NCI-H524 (cell line): ENCODE results near the gene SZRD1.
"Not testable (repeated sequence)": the region's sequence is repeated elsewhere in the genome, so short reads cannot be mapped to it uniquely, and the experiment has no call there.

Experiments used
- DNase-seq, 2 experiments: peaks; one replicate each; lab custom pipeline; 2025; lab: John Stamatoyannopoulos, UW

The SZRD1 gene

DNA sequence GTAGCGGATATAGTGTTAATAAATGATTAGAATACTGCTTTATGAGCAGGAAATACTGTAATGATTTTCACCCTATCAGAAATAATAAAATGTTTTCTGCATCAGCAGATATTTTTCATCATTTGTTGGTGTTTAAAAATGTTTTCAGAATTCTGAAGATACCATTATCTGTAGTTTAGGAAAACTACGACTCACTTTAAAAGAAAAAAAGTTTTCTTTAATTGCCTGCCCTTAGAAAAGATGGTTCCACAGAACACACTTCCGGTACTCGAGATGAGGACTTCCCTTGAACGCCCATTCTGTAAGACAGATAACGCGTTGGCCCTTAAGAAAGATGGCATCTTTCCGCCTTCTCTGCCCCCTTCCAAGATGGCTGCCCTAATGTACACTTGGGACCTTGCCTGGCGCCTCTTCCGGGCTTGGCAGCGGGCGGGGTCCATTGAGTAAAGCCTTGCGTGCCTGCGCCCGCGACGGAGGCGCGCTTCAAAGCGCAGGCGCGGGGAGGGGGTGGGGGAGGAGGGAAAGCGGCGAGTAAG is at the start of gene SZRD1:
Gene SZRD1 (plus strand): TSS at position 521 of the 536 bp plus-strand sequence. CDS start 16 bp downstream, outside the sequence.
- peak; percentile 96 to 99 for DNase-seq

DNA sequence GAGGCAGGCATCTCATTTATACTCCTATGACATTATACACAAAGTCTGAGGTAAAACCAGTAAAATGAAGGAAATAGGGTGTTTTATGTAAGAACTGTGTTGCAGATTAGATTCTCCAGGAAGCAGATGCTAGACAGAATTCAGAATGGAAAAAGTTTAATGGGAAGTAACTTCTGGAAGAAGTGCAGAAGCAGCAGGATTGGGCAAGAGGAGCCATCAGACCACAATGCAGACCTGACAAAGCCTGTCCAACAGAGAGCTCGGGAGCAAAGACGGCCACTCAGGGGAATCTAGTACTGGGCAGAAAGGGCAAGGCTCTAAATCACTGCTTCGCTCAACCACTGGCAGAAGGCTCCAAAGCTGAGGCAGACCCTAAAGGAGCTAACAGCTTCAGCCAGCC is 48.5 kb upstream of the SZRD1 start:
- no peak for DNase-seq

GRCh38 chr1:16321176-16321867 is 45.7 kb upstream of the SZRD1 start:
- DNase-seq, result no peak

GRCh38 chr1:16324456-16324890 is 42.6 kb upstream of the SZRD1 start:
- no peak for DNase-seq

DNA sequence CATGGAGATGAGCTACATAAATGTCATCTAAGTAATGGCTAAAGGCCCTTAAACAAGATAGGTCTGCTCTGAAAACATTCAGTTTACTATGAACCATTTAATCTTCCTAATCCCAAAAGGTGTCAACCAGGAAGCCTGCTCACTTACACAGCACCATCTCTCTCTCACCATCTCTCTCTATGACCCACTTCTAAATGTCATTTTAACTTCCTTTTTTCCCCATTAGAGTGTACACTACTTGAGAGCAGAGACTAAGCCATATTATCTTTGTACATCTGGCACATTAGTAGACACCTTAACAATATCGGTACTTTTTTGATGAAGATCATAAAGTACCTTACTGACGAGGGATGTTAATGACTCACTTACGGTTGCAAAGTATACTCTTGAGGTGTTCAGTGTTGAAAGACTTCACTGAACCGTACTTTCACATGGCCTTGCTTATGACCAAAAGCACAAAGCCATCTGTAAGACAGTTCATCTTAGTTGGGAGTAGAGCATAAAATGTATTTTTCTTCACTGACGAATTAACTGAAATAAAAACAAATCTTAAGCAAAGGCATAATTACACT is 40.1 kb upstream of the SZRD1 start:
- DNase-seq, result peak; percentile 36 to 64

DNA sequence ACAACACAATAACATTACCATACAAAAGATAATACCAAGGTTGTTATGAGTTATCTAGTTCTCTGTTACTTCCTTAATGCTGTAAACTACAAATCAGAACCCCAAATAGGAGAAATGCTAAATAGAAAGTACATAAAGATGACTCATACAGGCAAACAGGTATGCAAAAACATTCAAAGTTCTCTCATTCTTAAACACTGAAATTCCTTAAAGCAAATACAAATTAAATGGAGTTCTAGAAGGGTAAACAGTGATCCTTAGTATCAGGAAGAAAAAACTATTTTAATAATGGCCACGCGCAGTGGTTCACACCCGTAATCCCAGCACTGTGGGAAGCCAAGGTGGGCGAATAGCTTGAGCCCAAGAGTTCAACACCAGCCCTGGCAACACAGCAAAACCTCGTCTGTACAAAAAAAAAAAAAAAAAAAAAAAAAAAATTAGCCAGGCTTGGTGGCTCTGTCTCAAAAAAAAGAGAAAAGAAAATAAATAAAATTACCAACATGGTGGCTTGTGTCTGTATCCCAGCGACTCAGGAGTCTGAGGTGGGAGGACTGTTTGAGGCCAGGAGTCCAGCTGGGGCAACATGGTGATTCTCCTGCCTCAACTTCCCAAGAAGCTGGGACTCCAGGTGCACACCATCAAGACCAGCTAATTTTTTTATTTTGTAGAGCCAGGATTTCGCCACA is 32.2 kb upstream of the SZRD1 start:
- no peak for DNase-seq

DNA sequence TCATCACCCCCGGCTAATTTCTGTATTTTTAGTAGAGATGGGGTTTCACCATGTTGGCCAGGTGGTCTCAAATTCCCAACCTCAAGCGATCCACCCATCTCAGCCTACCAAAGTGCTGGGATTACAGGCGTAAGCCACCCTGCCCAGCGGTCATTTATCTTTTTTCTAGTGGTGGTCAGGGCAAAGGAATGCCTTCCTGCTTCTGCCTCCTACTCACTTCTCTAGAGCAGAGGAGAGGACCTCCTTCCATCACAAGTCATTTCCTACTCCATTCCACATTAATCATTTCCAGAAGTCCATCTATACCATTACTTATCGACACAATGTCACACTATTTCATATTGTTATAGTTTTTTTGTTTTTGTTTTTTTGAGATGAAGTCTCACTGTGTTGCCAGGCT is 28.1 kb upstream of the SZRD1 start:
- no peak for DNase-seq

DNA sequence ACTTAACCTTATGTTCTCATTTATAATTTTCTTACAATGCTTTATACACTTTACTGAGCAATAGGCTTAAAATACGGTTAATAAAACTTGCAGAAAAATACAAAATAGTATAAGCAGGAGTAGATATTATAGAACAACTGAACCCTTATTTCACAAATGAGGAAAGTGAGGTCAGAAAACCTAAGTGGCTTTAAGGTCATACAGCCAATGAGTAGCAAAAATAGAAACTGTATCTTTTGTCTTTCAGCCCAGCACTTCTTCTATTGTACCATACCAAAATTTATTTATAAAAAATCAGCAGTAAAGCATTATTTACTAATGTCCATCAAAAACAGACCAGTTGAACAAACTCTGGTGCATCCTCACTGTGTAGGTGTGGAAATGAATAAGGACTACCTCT is 26.4 kb upstream of the SZRD1 start:
- DNase-seq, result no peak

GRCh38 chr1:16342331-16343062 is 24.5 kb upstream of the SZRD1 start:
- DNase-seq, result no peak

DNA sequence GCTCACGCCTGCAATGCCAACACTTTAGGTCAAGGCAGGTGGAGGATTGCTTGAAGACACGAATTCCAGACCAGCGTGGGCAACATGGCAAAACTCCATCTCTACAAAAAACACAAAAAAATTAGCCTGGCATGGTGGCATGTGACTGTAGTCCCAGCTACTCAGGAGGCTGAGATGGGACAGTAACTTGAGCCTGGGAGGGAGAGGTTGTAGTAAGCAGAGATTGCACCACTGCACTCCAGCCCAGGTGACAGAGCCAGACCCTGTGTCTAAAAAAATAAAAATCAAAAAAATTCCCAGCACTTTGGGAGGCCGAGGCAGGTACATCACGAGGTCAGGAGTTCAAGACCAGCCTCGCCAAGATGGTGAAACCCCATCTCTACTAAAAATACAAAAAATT is 23.8 kb upstream of the SZRD1 start:
- not testable (repeated sequence) for DNase-seq

DNA sequence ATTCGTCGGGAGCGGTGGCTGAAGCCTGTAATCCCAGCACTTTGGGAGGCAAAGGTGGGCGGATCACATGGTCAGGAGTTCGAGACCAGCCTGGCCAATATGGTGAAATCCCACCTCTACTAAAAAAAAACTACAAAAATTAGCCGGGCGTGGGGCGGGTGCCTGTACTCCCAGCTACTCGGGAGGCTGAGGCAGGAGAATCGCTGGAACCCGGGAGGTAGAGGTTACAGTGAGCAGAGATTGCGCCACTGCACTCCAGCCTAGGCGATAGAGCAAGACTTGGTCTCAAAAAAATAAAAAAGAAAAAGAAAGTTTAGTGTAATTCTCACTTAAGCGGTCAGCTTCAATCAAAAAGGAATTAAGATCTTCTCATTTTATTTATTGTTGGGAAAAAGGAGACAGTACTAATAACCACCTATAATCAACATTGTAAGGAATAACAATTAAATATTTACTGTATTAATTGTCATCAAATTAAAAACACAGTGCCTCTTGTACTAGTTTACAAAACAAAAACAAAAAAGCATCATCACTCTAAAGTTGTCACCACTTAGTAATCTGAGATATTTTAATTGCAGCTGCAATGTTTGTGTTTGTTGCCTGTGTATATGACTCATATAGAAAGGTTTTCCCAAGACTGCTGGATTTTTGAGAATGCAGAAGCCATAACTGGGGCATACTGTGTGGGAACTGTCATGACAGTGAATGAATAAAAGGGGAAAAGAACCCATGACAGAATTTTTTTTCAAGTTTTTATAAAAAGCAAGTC is 18.4 kb upstream of the SZRD1 start:
- no peak for DNase-seq

DNA sequence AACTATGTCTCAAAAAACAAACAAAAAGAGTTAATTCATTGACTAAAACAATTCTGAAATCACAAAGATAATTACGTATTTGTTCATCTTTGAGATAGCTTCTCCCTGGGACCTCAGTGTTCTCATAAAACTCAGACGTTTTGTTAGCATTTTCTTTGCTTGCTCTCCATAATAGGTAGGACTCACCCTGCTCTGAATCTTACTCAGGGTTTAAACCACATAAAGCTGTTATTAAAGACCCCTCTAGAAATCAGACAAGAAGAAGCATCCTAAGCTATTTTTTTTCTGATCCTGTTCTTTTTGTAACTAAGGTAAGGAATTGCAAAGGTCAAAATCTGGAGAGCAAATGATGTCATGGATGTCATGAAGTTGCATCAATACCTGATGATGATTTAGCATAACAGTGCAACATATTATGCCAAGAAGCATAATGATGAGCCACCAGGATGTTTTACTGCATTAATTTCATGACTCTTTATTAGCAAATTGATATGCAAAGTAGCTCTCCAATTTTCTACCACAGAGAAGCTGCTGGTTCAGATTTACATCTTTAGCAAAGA is 17.1 kb upstream of the SZRD1 start:
- no peak for DNase-seq

DNA sequence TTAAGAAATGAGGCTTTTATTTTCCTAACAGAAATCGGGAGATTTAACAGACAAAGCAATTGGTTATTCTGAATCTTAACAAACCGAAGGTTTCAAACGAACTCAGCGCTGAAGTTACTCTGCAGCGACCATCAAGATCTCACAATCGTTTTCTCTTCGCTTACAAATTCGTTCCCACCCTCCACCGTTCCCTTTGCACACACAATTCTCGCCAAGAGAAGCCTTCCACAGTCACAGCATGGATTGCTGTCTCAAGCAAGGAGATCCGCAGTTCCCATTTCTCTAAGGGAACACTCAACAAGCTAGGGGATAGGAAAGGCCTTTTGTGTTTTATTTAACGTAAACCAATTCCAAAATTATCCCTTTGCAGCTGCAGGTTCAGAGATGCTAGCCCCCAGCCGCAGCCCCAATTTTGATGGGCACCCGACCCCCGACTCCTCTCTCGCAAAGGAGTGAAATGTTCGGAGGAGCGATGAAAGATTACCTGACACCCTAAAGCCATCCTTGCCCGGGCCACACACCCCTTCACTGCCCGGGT is 15.5 kb upstream of the SZRD1 start:
- DNase-seq, result peak in 1 of 2 experiments; percentile 25

DNA sequence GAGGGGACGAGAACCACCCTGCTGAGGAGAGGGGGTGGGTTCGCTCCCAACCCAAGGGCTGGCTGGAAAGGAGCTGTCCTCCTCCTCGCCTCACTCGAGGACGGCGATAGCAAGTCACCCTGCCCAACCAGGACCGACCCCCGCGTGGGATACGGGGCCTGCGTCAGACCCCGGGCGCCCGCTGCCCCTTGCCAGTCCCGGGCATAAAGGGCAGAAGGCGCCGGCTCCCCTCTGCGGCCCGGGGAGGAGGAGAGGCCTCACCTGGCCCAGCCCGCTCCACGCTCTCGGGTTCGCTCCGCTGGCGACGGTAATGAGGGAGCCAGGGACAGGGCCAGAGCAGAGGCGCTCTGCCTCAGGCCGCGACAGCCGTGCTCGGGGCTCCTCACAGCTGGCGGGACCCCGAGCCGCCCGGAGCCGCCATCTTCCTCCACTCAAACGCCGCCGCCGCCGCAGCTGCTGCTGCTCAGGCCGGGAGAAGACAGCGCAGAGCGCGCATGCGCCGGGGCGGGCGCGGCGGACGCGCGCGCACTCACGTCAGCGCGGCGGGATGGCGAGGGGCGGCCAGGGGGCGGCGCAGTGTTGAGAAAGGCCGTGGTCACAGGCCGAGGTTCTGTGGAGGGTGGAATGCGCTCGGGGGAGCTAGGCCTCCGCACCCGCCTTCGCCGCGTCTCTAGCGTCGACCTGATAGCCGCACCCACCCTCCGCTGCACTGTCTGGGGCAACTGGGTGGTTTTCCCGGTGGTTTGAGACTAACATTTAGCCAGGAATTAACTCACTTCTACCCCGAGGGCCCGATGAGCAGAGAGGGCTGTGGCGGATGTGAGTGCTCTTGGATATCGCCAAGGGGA is 14.8 kb upstream of the SZRD1 start, which contains the start of gene FBXO42:
Gene FBXO42 (minus strand): TSS at position 487 of the 848 bp plus-strand sequence. CDS start 37,062 bp downstream, outside the sequence.
- peak; percentile 76 to 88 for DNase-seq

DNA sequence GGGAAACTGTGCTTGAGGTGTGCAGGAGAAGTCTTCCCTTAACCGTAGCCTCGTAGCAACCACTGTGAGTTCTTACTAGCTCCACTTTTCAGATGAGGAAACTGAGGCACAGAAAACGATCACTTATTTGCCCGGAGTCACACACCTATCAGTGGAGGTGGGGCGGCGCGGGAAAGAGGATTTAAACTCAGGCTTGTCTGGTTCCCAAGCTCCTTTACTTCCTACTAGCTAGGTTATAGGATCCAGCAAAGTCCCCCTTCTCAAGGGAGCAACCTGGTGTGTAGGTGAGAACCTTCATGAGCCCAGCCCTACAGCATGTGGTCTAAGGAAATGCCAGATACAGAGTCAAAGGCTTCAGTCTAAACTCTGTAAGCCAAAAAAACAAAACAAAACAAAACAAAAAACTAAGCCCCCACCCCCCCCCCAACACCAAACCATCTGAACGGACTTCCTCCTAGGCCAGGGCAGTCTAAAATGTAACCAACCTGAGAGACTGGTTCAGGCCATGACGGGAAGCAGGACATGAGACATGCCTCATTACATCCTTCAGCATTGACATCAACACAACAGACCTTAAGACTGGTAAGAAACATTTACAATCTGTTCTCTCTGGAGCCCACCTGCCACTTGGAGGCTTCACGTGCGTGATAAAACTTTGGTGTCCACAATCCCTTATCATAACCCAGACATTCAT is 14.1 kb upstream of the SZRD1 start:
- no peak for DNase-seq

- no peak for DNase-seq
These were observed 12.4 kb upstream of the SZRD1 start for GRCh38 chr1:16354619-16355018.

GRCh38 chr1:16356867-16357266 is 10.2 kb upstream of the SZRD1 start:
- DNase-seq, result no peak

DNA sequence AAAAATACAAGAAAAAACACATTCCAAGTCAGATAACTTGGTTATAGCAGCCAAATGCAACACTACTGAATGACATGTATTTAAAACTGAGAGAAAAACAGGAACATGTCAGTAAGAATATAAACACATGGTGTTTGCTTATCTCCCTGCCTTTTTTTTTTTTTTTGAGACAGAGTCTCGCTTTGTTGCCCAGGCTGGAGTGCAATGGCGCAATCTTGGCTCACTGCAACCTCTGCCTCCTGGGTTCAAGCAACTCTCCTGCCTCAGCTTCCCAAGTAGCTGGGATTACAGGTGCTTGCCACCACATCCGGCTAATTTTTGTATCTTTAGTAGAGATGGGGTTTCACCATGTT is 1.9 kb upstream of the SZRD1 start:
- DNase-seq, result not testable (repeated sequence)

- DNase-seq, result peak; percentile 75 to 78
These were observed 371 bp downstream of the SZRD1 start for GRCh38 chr1:16367258-16367967.
